Endodermal cell (in vitro differentiated cells): Measurements from ENCODE around the gene STX12. TPM values are rescaled to one million over a fixed set of nuclear protein-coding genes. Genes with fewer than 3 reads are reported as not detected.

ENCODE experiments used
- DNase-seq: peaks from one replicate; pipeline ENCODE4 v3.0.0-alpha.2; 2017
- H3K27ac ChIP-seq: 2 replicates; pipeline ENCODE4 v1.5.1; 2013; ENCODE audit warnings: mild to moderate bottlenecking, low read depth, low read length, moderate library complexity
- H3K27me3 ChIP-seq: 2 replicates; pipeline ENCODE4 v1.6.1; 2013; ENCODE audit warnings: mild to moderate bottlenecking, low read length, moderate library complexity; ENCODE audit not compliant: insufficient read depth, control insufficient read depth, poor library complexity, severe bottlenecking
- H3K36me3 ChIP-seq: 2 replicates; pipeline ENCODE4 v1.7.0; 2013; ENCODE audit warnings: mild to moderate bottlenecking, low read length, moderate library complexity; ENCODE audit not compliant: control insufficient read depth, insufficient read depth
- H3K4me1 ChIP-seq: one replicate; pipeline ENCODE4 v1.7.0; 2013; ENCODE audit warnings: low read length; ENCODE audit not compliant: control insufficient read depth, insufficient read depth
- H3K4me3 ChIP-seq: 2 replicates; pipeline ENCODE4 v1.5.1; 2013; ENCODE audit warnings: mild to moderate bottlenecking, low read length, moderate library complexity
- H3K9ac ChIP-seq: 2 replicates; pipeline ENCODE4 v1.6.1; 2013; ENCODE audit warnings: mild to moderate bottlenecking, low read length, moderate library complexity; ENCODE audit not compliant: poor library complexity, severe bottlenecking; ENCODE audit errors: extremely low read depth
- H3K9me3 ChIP-seq: 2 replicates; pipeline ENCODE4 v1.6.1; 2013; ENCODE audit warnings: mild to moderate bottlenecking, low read length, moderate library complexity; ENCODE audit not compliant: control insufficient read depth
- H3K27ac Mint-ChIP-seq: 2 replicates; pipeline ENCODE4 v1.8.0; 2020; ENCODE audit warnings: mixed read lengths
- H3K27me3 Mint-ChIP-seq: 2 replicates; pipeline ENCODE4 v1.8.0; 2021; ENCODE audit warnings: mild to moderate bottlenecking, mixed read lengths; ENCODE audit not compliant: insufficient read depth
- H3K36me3 Mint-ChIP-seq: 2 replicates; pipeline ENCODE4 v1.8.0; 2020; ENCODE audit warnings: low read depth, mixed read lengths
- H3K4me1 Mint-ChIP-seq: 2 replicates; pipeline ENCODE4 v1.8.0; 2020; ENCODE audit warnings: mixed read lengths
- H3K4me3 Mint-ChIP-seq: 2 replicates; pipeline ENCODE4 v1.8.0; 2020; ENCODE audit warnings: mild to moderate bottlenecking, moderate library complexity, mixed read lengths
- H3K9me3 Mint-ChIP-seq: 2 replicates; pipeline ENCODE4 v1.8.0; 2020; ENCODE audit warnings: mild to moderate bottlenecking, mixed read lengths
- CTCF ChIP-seq: fragments of 200-600 bp; sonication (generic); conservative IDR thresholded peaks from 2 replicates; pipeline ENCODE4 v1.5.0; 2021; ENCODE audit warnings: antibody characterized with exemption, mild to moderate bottlenecking
- WGBS, 2 experiments: methylation state at CpG; one replicate each; pipeline versions ENCODE4 v1.1.5 to v1.1.7; 2013; ENCODE audit warnings: missing lambda C conversion rate in 2 of 2, mixed read lengths in 1 of 2; ENCODE audit not compliant: insufficient coverage in 1 of 2, insufficient read length in 1 of 2; 5-methylcytosine and 5-hydroxymethylcytosine counted together
- total RNA-seq, 2 donors: library from RNA; stranded (reverse); fragmentation: NEBNext Ultra II Directional in 1 of 2; extraction: Animal tissue kit (Norgen Biotek cat#: 25700) in 1 of 2; gene quantifications; 2 replicates in 1 of 2; 3 replicates in 1 of 2; pipeline ENCODE4 v1.2.1, GENCODE V29; 2021

STX12 gene
- total RNA-seq, 2 donors from 2014 or later = 19.5 to 23.3 TPM

GRCh38 chr1:27833470-27833869, 60.5 kb downstream of the STX12 start:
- no peak overlapping the region for H3K27ac Mint-ChIP-seq
- no peak for TF ChIP-seq CTCF
- 100% methylated on average over 1 to 3 of the region's 3 CpGs for WGBS, 2 experiments
- Histone ChIP-seq H3K4me3 (no peak overlapping the region), H3K27me3 (no peaks in the 10 kb centered on the region), H3K9me3 (no peaks in the 10 kb centered on the region), H3K9ac (no peak overlapping the region), H3K4me1 (peaks cover 3% of the 10 kb centered on the region), H3K27ac (no peak overlapping the region), H3K36me3 (peaks cover 42% of the 10 kb centered on the region)
- no peak overlapping the region for H3K4me3 Mint-ChIP-seq
- no peaks in the 10 kb centered on the region for H3K27me3 Mint-ChIP-seq
- no peaks in the 10 kb centered on the region for H3K9me3 Mint-ChIP-seq
- no peak for DNase-seq
- peaks cover 31% of the 10 kb centered on the region for H3K36me3 Mint-ChIP-seq
- H3K4me1 Mint-ChIP-seq = peaks cover 19% of the 10 kb centered on the region

GRCh38 chr1:27835046-27835445, 62.0 kb downstream of the STX12 start:
- Histone ChIP-seq H3K36me3 (peaks cover 57% of the 10 kb centered on the region), H3K27me3 (no peaks in the 10 kb centered on the region), H3K27ac (no peak overlapping the region), H3K4me3 (no peak overlapping the region), H3K4me1 (no peaks in the 10 kb centered on the region), H3K9me3 (no peaks in the 10 kb centered on the region), H3K9ac (no peak overlapping the region)
- no peak for TF ChIP-seq CTCF
- H3K4me3 Mint-ChIP-seq = no peak overlapping the region
- H3K36me3 Mint-ChIP-seq = peaks cover 43% of the 10 kb centered on the region
- H3K27me3 Mint-ChIP-seq = no peaks in the 10 kb centered on the region
- H3K4me1 Mint-ChIP-seq = peaks cover 14% of the 10 kb centered on the region
- H3K27ac Mint-ChIP-seq = no peak overlapping the region
- no peak for DNase-seq
- H3K9me3 Mint-ChIP-seq = no peaks in the 10 kb centered on the region

GRCh38 chr1:27835501-27835900, 62.5 kb downstream of the STX12 start:
- Histone ChIP-seq H3K27ac (no peak overlapping the region), H3K27me3 (no peaks in the 10 kb centered on the region), H3K9ac (no peak overlapping the region), H3K4me1 (no peaks in the 10 kb centered on the region), H3K9me3 (no peaks in the 10 kb centered on the region), H3K36me3 (peaks cover 61% of the 10 kb centered on the region), H3K4me3 (no peak overlapping the region)
- 100% methylated on average over 1 of the region's 1 CpG for WGBS, 2 experiments
- DNase-seq = no peak
- no peak overlapping the region for H3K27ac Mint-ChIP-seq
- no peaks in the 10 kb centered on the region for H3K9me3 Mint-ChIP-seq
- no peaks in the 10 kb centered on the region for H3K27me3 Mint-ChIP-seq
- H3K36me3 Mint-ChIP-seq = peaks cover 48% of the 10 kb centered on the region
- peaks cover 14% of the 10 kb centered on the region for H3K4me1 Mint-ChIP-seq
- no peak for TF ChIP-seq CTCF
- no peak overlapping the region for H3K4me3 Mint-ChIP-seq
